Measurements from ENCODE around the gene ZNF783.
"Not testable (repeated sequence)": the region's sequence is repeated elsewhere in the genome, so short reads cannot be mapped to it uniquely, and the experiment has no call there.

Gene ZNF783

GRCh38 chr7:149310113-149310836, 48.3 kb downstream of the ZNF783 start:
- Histone ChIP-seq H3K9me3 (ENCODE audit: control insufficient read depth, low read length) (no peaks in the 10 kb centered on the region), H3K27me3 (ENCODE audit: control insufficient read depth, insufficient read depth, low read length, poor library complexity, severe bottlenecking) (no peaks in the 10 kb centered on the region), H3K27ac (ENCODE audit: insufficient read depth, low read depth, low read length, poor library complexity, severe bottlenecking) (no peak overlapping the region), H3K4me1 (ENCODE audit: control insufficient read depth, insufficient read depth, low read length) (no peaks in the 10 kb centered on the region), H3K36me3 (ENCODE audit: control insufficient read depth, insufficient read depth, low read length) (no peaks in the 10 kb centered on the region), H3K4me3 (ENCODE audit: insufficient read depth, low read depth, low read length) (no peak overlapping the region)
- WGBS, 2 experiments: 91 to 98% methylated on average over 3 of the region's 3 CpGs

- no peaks in the 10 kb centered on the region for H3K36me3 ChIP-seq (ENCODE audit: control insufficient read depth, insufficient read depth, low read length)
- no peaks in the 10 kb centered on the region for H3K9me3 ChIP-seq (ENCODE audit: control insufficient read depth, low read length)
- H3K4me3 ChIP-seq (ENCODE audit: insufficient read depth, low read depth, low read length): no peak overlapping the region
- no peak overlapping the region for H3K27ac ChIP-seq (ENCODE audit: insufficient read depth, low read depth, low read length, poor library complexity, severe bottlenecking)
- no peaks in the 10 kb centered on the region for H3K27me3 ChIP-seq (ENCODE audit: control insufficient read depth, insufficient read depth, low read length, poor library complexity, severe bottlenecking)
- no peaks in the 10 kb centered on the region for H3K4me1 ChIP-seq (ENCODE audit: control insufficient read depth, insufficient read depth, low read length)
- WGBS, 2 experiments: 81 to 85% methylated on average over 3 to 4 of the region's 4 CpGs
These were observed 49.1 kb downstream of the ZNF783 start for GRCh38 chr7:149310990-149311573.

GRCh38 chr7:149313981-149314380, 52.0 kb downstream of the ZNF783 start:
- Histone ChIP-seq H3K4me3 (ENCODE audit: insufficient read depth, low read depth, low read length) (no peak overlapping the region), H3K27ac (ENCODE audit: insufficient read depth, low read depth, low read length, poor library complexity, severe bottlenecking) (no peak overlapping the region), H3K4me1 (ENCODE audit: control insufficient read depth, insufficient read depth, low read length) (no peaks in the 10 kb centered on the region), H3K36me3 (ENCODE audit: control insufficient read depth, insufficient read depth, low read length) (no peaks in the 10 kb centered on the region), H3K27me3 (ENCODE audit: control insufficient read depth, insufficient read depth, low read length, poor library complexity, severe bottlenecking) (no peaks in the 10 kb centered on the region), H3K9me3 (ENCODE audit: control insufficient read depth, low read length) (no peaks in the 10 kb centered on the region)
- 58 to 66% methylated on average over 2 of the region's 2 CpGs for WGBS, 2 experiments

DNA sequence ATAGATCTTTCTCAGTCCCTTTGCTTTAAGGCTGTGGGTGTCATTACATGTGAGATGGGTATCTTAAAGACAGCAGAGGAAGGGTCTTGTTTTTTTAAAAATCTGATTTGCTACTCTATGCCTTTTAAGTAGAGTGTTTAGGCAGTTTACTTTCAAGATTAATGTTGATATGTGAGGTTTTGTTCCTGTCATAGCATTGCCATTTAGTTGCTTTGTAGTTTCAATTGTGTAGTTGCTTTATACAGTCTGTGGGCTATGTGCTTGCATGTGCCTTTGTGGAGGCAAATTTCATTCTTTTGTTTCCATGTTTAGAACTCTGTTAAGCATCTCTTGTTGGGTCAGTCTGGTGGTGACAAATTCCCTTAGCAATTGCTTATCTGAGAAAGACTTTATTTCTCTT, 54.6 kb downstream of the ZNF783 start:
- no peaks in the 10 kb centered on the region for H3K27me3 ChIP-seq (ENCODE audit: control insufficient read depth, insufficient read depth, low read length, poor library complexity, severe bottlenecking)
- H3K4me3 ChIP-seq (ENCODE audit: insufficient read depth, low read depth, low read length): no peak overlapping the region
- no peaks in the 10 kb centered on the region for H3K36me3 ChIP-seq (ENCODE audit: control insufficient read depth, insufficient read depth, low read length)
- H3K27ac ChIP-seq (ENCODE audit: insufficient read depth, low read depth, low read length, poor library complexity, severe bottlenecking): no peak overlapping the region
- no peaks in the 10 kb centered on the region for H3K9me3 ChIP-seq (ENCODE audit: control insufficient read depth, low read length)
- H3K4me1 ChIP-seq (ENCODE audit: control insufficient read depth, insufficient read depth, low read length): no peaks in the 10 kb centered on the region

GRCh38 chr7:149317496-149317895, 55.5 kb downstream of the ZNF783 start:
- no peaks in the 10 kb centered on the region for H3K27me3 ChIP-seq (ENCODE audit: control insufficient read depth, insufficient read depth, low read length, poor library complexity, severe bottlenecking)
- H3K36me3 ChIP-seq (ENCODE audit: control insufficient read depth, insufficient read depth, low read length): no peaks in the 10 kb centered on the region
- H3K4me1 ChIP-seq (ENCODE audit: control insufficient read depth, insufficient read depth, low read length): no peaks in the 10 kb centered on the region
- no peaks in the 10 kb centered on the region for H3K9me3 ChIP-seq (ENCODE audit: control insufficient read depth, low read length)
- H3K27ac ChIP-seq (ENCODE audit: insufficient read depth, low read depth, low read length, poor library complexity, severe bottlenecking): no peak overlapping the region
- 97 to 100% methylated on average over 1 of the region's 1 CpG for WGBS, 2 experiments
- no peak overlapping the region for H3K4me3 ChIP-seq (ENCODE audit: insufficient read depth, low read depth, low read length)

GRCh38 chr7:149317986-149318672, 56.1 kb downstream of the ZNF783 start:
- Histone ChIP-seq H3K4me3 (ENCODE audit: insufficient read depth, low read depth, low read length) (no peak overlapping the region), H3K27me3 (ENCODE audit: control insufficient read depth, insufficient read depth, low read length, poor library complexity, severe bottlenecking) (no peaks in the 10 kb centered on the region), H3K27ac (ENCODE audit: insufficient read depth, low read depth, low read length, poor library complexity, severe bottlenecking) (no peak overlapping the region), H3K4me1 (ENCODE audit: control insufficient read depth, insufficient read depth, low read length) (no peaks in the 10 kb centered on the region), H3K36me3 (ENCODE audit: control insufficient read depth, insufficient read depth, low read length) (no peaks in the 10 kb centered on the region), H3K9me3 (ENCODE audit: control insufficient read depth, low read length) (no peaks in the 10 kb centered on the region)
- WGBS, 2 experiments: 72 to 74% methylated on average over 9 of the region's 9 CpGs

- Histone ChIP-seq H3K9me3 (ENCODE audit: control insufficient read depth, low read length) (no peaks in the 10 kb centered on the region), H3K4me3 (ENCODE audit: insufficient read depth, low read depth, low read length) (no peak overlapping the region), H3K36me3 (ENCODE audit: control insufficient read depth, insufficient read depth, low read length) (no peaks in the 10 kb centered on the region), H3K27ac (ENCODE audit: insufficient read depth, low read depth, low read length, poor library complexity, severe bottlenecking) (no peak overlapping the region), H3K4me1 (ENCODE audit: control insufficient read depth, insufficient read depth, low read length) (no peaks in the 10 kb centered on the region), H3K27me3 (ENCODE audit: control insufficient read depth, insufficient read depth, low read length, poor library complexity, severe bottlenecking) (no peaks in the 10 kb centered on the region)
- 90 to 94% methylated on average over 6 of the region's 6 CpGs for WGBS, 2 experiments
These were observed 57.4 kb downstream of the ZNF783 start for GRCh38 chr7:149319376-149319775.

DNA sequence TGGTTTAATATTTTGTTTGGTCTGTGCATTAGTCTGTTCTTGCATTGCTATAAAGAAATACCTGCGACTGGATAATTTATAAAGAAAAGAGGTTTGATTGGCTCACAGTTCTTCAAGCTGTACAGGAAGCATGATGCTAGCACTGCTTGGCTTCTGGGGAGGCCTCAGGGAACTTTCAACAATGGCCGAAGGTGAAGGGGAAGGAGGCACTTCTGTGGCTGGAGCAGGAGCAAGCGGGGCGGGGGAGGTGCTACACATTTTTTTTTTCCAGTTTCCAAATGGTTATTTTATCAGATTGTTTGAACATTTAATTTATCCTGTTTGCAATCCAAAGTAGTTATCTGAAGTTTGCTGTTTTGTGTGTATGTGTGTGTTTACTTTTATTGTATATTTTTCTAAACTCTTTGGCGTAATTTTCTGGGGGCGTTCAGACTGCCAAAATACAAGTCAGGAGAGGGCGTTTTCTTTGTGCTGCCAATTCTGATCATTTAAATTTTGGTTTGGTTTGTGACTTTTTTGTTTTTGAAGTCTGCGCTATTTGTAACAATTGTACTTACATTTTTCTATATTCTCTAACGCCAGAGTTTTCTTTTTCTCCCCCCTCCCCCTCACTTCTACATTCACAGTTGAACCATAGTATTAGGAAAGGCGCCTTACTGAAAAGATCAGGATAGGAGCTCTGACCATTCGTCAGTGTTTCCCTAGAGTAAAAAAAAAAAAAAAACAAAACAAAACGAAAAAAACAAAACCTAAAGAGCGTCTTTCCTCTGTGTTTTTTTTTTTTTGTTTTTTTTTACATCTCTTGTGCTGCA, 58.5 kb downstream of the ZNF783 start:
- no peaks in the 10 kb centered on the region for H3K27me3 ChIP-seq (ENCODE audit: control insufficient read depth, insufficient read depth, low read length, poor library complexity, severe bottlenecking)
- H3K9me3 ChIP-seq (ENCODE audit: control insufficient read depth, low read length): no peaks in the 10 kb centered on the region
- H3K27ac ChIP-seq (ENCODE audit: insufficient read depth, low read depth, low read length, poor library complexity, severe bottlenecking): no peak overlapping the region
- no peaks in the 10 kb centered on the region for H3K4me1 ChIP-seq (ENCODE audit: control insufficient read depth, insufficient read depth, low read length)
- H3K36me3 ChIP-seq (ENCODE audit: control insufficient read depth, insufficient read depth, low read length): no peaks in the 10 kb centered on the region
- 85 to 89% methylated on average over 8 to 11 of the region's 13 CpGs for WGBS, 2 experiments
- no peak overlapping the region for H3K4me3 ChIP-seq (ENCODE audit: insufficient read depth, low read depth, low read length)

DNA sequence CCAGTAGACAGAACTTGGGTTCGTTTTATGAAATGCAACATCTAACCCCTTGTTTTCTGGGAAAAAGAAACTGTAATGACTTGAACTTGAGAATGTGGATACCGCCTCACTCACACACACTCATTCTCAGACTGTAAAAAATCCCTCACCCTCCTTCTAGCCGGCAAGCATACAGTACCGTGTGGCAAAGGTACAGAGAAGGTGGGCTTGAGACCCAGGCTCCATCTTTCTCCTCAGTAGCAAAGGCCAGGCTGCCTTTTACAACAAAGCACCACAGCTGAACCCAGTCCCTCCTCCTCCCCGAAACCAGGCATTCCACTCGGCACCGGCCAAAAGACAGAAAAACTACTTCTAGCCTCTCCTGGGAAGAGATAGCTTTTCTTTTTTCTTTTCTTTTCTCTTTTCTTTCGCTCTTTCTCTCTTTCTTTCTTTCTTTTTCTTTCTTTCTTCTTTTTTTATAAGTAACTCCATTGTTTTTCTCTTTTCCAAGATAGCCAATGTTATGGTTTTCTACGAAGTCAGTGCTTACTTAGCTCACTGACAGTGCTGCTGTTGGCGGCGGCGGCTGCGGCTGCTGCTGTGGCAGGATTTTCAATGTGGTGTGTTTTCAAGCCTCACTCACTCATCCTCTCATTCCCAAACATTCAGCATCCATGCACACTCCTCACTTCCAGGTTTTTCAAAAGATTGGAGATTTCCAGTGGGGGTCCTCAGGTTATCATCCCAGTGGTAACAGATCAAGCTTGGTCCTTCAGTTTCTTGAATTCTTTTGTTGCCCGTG, 59.3 kb downstream of the ZNF783 start:
- not testable (repeated sequence) for H3K27me3 ChIP-seq (ENCODE audit: control insufficient read depth, insufficient read depth, low read length, poor library complexity, severe bottlenecking); H3K36me3 ChIP-seq (ENCODE audit: control insufficient read depth, insufficient read depth, low read length); H3K9me3 ChIP-seq (ENCODE audit: control insufficient read depth, low read length); H3K27ac ChIP-seq (ENCODE audit: insufficient read depth, low read depth, low read length, poor library complexity, severe bottlenecking); H3K4me1 ChIP-seq (ENCODE audit: control insufficient read depth, insufficient read depth, low read length); H3K4me3 ChIP-seq (ENCODE audit: insufficient read depth, low read depth, low read length)
- WGBS, 2 experiments: 81 to 88% methylated on average over 14 of the region's 14 CpGs

Data from ectodermal cell (in vitro differentiated cells).